HG03097 (cell line): ENCODE results near the gene GBA3.

Source experiments
- ATAC-seq: cut with Tn5 transposase; IDR thresholded peaks from one replicate; pipeline ENCODE4 v1.9.1; 2021; ENCODE audit not compliant: unreplicated experiment, low FRiP score

Gene GBA3

DNA sequence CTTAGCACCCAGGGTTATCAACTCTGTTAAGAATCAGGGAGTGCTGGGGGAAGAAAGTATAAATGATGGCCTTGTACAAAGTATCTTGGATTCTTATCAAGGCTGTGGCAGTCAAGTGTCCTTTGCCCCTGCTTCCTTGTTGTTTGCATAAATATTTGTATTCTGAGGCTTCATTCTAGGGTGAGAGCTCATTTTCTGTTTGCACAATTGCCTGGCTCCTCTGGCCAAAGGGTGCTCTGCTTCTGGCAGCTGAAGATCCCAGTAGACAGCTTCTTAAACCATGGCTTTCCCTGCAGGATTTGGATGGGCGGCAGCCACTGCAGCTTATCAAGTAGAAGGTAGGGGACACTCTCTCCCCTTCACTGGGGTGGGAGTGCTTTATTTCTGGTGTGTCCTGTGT is at the start of gene GBA3:
Gene GBA3 (plus strand): TSS at position 202 of the 400 bp plus-strand sequence.
- ATAC-seq: no peak

DNA sequence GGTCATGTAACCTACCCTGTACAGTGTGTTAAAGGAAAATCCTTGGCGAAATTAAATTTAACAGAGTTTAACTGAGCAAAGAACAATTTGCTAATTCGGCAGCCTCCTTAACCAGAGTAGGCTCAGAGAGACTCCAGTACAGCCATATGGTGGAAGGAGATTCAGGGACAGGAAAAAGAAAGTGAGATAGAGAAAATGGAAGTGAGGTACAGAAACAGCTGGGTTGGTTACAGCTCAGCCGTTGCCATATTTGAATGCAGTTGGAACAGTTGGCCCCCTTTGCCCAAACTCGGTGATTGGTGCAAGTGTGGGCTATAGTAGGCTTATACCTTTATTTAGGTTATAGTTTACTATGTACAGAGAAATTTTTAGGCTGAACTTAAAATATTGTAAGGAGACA is 48.8 kb upstream of the GBA3 start:
- ATAC-seq: no peak

DNA sequence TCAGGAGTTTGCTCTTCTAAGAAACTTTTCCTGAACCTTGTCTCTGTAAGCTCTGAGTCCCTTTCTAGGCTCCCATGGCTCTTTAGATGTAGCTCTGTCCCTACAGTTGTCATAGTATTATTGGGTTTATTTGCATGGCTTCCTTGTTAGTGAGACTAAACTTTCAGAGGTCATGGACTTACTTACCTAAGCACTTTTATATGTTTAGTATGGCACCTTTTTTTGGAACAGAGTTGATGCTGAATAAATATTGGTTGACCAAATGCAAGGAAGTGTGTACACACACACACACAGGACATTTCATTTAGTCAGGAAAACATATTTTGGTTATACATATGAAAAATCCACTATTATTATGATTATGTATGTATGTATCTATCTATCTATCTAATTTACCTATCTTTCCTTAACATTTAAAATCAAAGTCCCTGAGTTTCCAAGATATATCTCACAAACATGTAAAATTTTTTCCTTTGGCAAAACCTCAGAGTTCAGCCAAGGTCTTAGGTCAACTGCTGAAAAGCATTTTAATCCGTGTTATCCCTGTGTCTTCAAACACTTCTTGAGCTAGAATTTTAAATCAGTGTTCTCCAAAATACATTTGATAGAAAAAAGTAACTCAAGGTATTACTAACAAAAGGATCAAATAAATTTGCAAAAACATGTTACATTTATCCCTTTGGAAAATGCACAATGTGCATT is 47.1 kb upstream of the GBA3 start:
- no peak for ATAC-seq

DNA sequence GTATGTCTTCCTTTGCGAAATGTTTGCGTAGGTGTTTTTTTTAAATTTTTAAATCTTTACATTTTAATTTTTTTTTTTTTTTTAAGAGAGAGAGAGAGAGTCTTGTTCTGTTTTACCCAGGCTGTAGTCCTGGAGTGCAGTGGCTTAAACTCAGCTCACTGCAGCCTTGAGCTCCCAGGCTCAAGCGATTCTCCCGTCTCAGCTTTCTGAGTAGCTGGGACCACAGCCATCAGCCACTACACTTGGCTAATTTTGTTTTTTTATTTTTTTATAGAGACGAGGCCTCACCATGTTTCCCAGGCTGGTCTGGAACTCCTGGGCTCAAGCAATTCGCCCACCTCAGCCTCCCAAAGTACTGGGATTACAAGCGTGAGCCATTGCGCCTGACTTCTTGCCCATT is 43.7 kb upstream of the GBA3 start:
- ATAC-seq: no peak

DNA sequence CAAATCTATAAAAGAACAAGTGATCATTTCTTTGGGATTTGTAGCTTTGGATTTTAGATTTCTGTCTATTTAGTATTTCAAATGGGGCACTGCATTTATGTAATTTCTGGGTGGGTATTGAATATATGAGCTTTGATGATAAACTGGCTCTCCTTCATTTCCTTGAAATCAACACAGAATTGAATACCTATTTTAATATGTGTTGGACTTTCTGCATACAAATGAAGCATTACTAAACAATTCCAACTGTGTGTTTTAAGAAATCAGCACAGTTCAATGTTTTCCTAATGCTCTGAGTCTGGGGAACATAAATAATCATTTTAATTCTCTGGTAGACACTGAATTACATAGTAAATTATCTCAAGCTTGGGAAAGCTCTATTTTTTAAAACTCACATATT is 42.0 kb upstream of the GBA3 start:
- no peak for ATAC-seq

DNA sequence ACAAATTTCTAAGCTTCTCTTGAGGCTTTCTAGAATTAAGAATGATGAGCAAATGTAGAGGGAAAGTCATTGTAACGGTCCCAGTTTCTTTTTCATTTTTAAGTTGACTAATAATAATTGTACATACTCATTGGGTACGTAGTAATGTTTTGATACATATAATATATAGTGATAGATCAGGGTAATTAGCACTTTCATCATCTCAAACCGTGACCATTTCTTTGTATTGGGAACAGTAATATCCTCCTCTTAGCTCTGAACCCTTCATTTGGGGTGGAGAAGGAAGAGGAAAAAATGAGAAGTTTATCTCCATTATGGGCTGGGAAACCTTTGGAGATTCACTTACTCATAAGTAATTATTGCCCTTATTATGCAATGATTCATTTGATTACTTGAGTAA is 39.0 kb upstream of the GBA3 start:
- ATAC-seq: no peak

DNA sequence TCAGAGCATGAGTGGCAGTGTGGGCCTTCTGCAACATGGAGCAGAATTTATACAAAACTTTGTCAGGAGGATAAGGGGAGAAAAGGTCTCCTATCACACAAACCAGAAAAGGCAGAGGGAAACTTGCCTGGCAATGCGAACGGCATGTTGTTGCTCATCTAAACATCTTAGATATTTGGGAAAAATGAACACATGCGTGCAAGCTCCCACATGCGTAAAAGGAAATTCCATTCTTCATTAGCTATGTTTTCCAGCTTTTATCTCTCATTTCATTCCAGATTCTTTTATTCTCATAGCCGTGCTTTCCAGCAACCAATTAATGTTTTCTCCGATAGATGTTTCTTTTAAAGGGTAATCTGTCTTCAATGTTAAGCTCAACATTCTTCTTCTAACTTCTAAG is 31.3 kb upstream of the GBA3 start:
- no peak for ATAC-seq

DNA sequence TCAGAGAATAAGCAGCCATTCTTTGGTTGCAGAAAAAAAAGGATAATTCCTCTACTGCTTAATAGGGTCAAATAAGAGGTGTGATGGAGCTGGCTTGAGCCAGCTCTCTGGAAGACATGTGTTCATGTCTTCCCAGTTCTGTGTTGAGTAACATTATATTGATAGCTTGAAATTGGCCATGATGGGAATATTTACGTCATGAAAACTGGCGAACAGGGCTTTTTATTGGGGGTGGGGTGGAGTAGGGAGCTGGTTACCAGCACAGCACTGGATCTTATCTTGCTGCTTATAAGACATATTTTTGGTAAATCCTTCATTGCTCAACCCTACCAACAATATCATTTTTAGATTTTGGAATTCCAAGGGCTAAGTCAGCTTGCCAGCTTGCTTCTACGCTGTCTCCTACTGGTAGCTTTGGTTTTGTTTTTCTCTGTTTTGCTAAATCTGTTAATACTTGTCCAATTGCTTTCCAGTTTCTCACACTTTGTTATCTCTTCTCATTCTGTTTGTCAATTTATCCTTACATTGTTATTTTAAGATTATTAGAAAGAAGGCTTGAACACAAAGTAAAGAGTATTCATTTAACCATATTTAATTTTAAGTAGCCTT is 25.3 kb upstream of the GBA3 start:
- ATAC-seq: no peak

DNA sequence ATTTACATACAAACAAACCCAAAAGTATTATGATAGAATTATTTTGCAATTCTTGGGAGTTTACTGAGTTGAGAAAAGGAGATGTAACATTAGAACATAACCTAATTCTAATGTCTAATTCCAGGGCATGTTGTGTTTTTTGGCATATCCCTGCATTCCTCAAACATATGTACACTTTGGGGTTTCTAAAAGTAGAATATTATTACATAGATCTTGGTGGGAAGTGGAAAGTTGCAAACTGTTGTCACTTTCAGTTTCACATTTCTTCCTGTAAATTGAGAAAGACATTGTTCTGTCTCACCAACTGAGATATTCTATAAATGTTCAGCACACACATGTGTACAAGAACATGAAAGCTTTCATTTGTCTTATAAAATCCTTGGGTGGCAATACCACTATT is 24.4 kb upstream of the GBA3 start:
- no peak for ATAC-seq

DNA sequence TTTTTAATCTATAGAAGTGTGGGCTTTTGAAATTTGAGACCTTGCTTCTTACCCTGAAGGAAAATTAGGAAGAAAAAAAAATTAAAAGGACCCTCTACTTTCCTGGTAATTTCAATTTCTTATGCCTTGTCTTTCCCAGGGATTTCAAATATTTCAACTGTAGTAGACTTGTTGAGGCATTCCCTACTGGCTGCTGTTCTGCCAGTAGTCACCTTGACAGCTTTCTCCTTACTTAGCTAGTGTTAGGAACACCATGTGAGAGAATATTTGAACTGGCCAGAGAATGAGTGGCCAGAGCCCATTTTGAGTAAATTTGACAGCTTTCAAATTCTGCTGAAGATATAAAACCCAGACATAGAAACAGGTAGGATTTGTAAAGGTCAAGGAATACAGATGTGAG is 24.0 kb upstream of the GBA3 start:
- no peak for ATAC-seq

DNA sequence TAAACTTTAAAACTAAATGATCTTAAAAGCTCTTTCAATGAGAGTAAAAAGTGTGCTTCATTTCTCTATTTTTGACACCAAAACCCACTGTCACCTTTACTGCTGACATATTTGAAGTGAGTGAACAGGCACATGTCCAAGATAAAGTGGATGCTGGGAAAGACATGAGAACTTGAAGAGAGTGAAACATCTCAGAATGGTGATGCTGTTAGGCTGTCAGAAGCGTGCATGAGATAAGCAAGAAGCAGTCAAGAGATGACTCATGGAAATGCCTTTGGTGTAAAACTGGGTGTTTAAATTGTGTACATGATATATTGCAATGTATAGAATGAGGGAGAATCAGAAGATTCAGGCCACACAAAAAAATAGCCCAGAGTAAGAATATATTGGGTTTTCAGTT is 21.8 kb upstream of the GBA3 start:
- no peak for ATAC-seq

DNA sequence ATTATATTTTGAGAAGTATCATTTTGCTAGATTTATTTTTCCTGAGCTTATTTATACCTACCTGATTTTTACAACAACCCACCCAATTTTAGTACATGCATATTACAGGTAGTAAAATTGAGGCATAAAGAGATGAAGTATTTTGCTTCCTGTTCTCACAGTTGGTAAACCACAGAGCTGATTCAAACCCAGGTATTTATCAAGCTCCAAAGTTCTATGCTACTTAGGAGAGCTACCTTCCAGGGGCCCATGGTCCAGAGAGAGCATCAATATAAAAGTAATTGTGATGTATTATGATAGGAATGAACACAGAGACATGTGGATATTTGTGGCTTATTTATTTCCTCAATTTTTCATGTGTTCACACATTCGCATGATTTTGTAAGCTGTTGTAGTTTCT is 20.2 kb upstream of the GBA3 start:
- ATAC-seq: no peak

DNA sequence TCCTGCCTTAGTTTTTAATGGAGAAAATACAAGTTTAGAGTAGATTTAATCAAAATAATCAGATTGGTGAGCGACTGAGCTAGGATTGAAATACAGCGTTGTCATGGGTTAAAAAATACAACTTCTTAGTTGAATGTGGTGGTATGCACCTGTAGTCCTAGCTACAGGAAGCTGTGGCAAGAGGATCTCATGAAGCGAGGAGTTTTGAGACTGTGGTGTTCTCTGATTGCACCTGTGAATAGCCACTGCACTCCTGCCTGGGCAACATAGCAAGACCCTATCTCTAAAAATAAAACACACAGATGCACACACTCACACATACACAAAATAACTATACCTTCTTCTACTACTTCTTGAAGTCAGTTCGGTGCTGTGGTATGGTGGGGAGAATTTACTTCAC is 19.8 kb upstream of the GBA3 start:
- ATAC-seq: no peak

DNA sequence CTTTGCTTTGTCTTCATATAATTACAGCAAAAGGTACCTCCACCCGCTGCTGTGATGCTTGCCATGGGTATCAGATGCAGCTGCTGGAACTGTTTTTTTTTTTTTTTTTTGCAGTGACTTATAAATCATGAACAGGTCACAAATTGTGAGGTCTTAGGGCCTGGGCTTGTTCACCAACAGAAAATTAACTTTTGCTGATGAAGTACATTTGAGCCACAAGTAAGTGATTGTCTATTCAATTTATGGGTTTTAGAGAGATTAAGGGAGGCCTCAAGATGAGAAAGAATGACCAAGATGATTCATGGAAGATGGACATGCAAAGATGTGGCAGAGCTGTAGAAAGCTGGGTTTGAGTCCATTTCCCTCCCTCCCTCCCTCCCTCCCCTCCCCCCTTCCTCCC is 18.0 kb upstream of the GBA3 start:
- no peak for ATAC-seq

DNA sequence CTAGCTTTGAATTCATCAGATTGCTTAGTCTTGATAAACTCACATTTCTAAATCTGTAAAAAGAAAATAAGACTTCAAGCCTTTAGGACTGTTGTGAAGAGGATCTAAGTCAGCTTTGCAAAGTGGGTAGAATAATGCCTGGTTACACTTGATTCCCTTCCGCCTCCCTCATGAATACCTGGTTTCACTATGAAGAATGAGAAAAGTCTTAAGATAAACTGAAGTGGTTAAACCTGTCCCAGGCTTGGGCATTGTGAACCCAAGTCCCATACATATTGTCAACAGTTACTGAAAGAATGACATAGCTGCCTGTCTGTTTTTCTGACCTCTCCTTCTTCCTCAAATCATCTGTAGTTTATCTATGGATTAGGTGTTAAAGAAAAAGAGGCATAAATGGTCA is 16.7 kb upstream of the GBA3 start:
- no peak for ATAC-seq

DNA sequence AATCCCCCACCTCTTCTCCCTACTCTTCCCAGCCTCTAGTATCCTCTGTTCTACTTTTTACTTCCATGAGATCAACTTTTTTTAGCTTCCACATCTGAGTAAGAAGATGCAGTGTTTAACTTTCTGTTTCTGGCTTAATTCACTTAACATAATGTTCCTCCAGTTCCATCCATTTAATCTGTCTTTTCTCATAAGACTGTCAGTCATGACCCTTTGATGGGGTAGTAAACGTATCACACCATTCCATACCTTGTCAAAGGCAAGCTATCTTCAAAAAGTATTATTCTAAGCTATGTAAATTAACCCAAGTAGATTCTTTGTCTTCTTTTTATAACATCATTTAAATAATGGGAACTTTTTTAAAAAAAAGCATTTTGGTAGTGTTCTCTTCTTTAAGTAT is 15.0 kb upstream of the GBA3 start:
- ATAC-seq: no peak

DNA sequence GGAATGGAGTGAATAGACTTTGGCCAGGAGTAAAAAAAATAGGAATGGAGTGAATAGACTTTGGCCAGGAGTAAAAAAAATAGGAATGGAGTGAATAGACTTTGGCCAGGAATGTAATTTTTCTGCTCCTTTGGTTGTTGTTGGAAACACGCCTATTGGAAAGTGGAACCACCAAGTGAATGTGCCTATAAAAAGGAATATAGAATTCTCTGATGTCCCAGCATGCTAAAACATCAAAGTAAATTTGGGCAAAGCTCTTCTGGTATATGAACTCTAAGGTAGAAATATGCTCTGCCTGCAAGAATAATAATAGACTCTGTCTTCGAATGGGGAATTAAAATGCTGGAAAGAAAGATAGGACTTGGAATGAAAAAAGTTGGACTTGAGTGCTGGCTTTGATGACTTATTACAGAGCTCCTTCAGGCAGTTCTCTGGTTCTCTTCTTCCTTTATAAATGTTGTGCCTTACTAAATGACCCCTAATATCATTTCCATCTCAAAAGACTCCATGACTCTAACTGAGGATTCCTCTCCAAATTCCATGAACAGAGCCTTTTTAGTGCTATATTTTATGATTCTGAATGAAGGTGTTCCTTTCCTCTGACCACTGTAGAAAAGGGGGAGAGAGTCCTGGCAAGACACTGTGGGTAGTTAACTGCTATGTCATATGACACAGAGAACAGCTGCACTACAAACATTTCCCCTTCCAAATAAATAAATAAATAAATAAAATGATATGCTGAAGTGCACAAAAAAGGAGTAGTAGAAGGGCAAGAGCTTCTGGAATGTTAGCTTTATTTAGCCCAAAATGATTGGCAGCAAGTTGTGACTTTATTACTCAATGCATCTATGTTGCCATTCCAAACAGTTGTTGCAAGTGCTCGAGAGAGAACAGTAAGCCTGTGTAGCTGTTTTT is 13.5 kb upstream of the GBA3 start:
- ATAC-seq: no peak

DNA sequence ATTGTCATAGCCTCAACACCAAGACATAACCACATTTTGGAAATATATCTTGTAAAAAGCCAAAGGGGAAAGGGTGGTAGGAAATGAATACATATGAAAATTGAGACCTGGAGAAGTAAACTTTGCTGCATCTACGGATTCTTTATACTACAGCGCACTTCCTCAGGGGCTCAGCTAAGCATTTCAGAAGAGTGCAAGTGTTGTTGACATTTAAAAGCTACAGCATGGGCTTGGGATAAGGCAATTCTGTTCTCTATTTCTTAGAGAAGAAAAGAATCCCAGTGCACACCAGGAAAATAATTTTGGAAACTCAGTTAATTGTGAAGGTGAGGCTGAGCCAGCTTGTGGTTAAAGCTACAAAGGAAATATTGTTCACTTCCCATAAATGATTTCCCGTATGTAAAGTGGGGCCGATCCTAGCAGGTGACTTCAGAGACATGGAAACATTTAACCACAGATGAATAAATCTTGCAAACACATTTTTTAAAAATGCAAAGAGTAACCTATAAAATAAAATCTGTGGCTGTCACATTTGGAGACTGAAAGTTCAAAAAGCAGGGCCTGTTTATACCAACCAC is 12.6 kb upstream of the GBA3 start:
- no peak for ATAC-seq

DNA sequence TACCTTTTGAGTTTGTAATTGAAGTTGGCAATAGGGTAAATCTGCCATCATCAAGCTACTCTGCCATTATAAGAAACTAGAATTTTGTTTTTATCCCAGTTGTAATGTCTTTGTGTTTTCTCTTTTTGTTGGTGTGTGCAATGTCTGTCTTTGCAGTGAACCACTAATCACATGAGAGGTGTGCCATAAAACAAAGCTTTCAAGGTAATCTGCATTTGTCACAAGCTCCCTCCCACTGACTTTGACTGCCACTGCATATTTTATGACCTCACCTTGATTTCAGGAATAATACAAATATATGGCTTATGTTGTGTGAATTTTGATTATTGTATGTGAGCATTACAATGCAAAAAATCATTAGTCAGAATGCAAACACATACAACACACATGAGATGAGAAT is 9.0 kb upstream of the GBA3 start:
- no peak for ATAC-seq

DNA sequence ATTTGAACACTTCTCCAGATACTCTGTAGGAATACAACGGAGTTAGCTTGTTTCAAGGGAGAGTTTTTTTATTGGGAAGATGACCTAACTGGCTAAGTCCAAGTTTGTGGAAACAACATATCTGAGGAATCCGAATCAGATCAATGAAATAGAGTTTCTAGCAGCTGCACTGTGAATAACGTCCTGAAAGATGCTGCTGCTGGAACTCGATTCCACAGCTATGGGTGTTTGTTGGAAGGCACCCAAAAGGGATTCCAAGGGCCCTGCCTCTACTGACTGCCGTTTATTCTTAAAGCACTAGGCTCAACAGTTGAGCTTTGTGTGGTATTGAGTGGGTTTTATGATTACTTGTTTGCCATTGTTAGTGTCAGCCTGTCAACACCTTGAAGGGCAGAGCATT is 6.6 kb upstream of the GBA3 start:
- no peak for ATAC-seq

DNA sequence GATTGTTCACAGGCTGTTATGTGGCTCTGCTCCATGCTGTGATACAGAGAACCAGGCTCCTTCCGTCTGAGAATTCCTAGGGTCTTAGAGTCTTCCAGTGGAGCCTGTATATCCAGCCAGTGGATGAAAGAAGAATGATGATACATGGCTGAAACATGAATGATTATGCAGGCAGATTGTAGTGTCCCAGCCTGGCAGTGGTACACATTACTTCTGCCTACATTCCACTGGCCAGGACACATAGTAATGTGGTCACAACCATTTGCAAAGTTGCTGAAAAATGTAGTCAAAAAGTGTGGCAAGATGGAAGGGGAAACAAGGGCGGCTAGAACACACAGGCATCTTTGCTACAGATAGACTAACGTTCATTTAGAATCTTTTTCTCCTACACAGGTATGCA is 4.5 kb upstream of the GBA3 start:
- no peak for ATAC-seq
